PC-9 (cell line): ENCODE data around the gene CADM1. TPM values are rescaled to one million over a fixed set of nuclear protein-coding genes. Genes with fewer than 3 reads are reported as not detected.

ENCODE experiments used
- BruUV-seq: library from RNA; stranded (reverse); fragments of 400-500 nt; replicated peaks from 2 replicates; lab custom pipeline; 2021; lab: Mats Ljungman, UMichigan
- CTCF ChIA-PET: fragments of 300-600 bp; sonication (Branson Sonifier 250); formaldehyde crosslinking; loops from one replicate; lab custom pipeline; 2022; ENCODE audit warnings: antibody characterized with exemption; lab: Charles Lee
- POLR2A ChIA-PET: fragments of 300-600 bp; sonication (Branson Sonifier 250); formaldehyde crosslinking; loops from one replicate; lab custom pipeline; 2022; ENCODE audit warnings: antibody characterized with exemption; ENCODE audit not compliant: unreplicated experiment; lab: Charles Lee
- DNase-seq, 2 experiments: peaks; one replicate each; pipeline versions ENCODE4 v3.0.0 to v3.0.0-alpha.2; 2015 to 2022; ENCODE audit warnings: mixed read lengths in 1 of 2
- H2AFZ ChIP-seq: fragments of 200-600 bp; sonication (generic); 2 replicates; pipeline ENCODE4 v1.8.1; 2017; ENCODE audit warnings: antibody characterized with exemption
- H3F3A ChIP-seq: fragments of 200-600 bp; sonication (generic); 2 replicates; pipeline ENCODE4 v1.8.1; 2017; ENCODE audit warnings: antibody characterized with exemption, mild to moderate bottlenecking, low read depth; ENCODE audit not compliant: insufficient read depth
- H3K27ac ChIP-seq: fragments of 200-600 bp; sonication (generic); 2 replicates; pipeline ENCODE4 v1.6.1; 2016; ENCODE audit warnings: mixed run types
- H3K27me3 ChIP-seq: fragments of 200-600 bp; sonication (generic); 2 replicates; pipeline ENCODE4 v1.6.1; 2016; ENCODE audit warnings: low read depth, mixed run types; ENCODE audit not compliant: insufficient read depth
- H3K36me3 ChIP-seq: fragments of 200-600 bp; sonication (generic); 2 replicates; pipeline ENCODE4 v1.6.1; 2016; ENCODE audit warnings: low read depth, mixed run types
- H3K4me1 ChIP-seq: fragments of 200-600 bp; sonication (generic); replicated peaks from 2 replicates; pipeline ENCODE4 v1.6.1; 2016; ENCODE audit warnings: mixed run types; ENCODE audit not compliant: insufficient read depth
- H3K4me2 ChIP-seq: fragments of 200-600 bp; sonication (generic); 2 replicates; pipeline ENCODE4 v1.6.1; 2017; ENCODE audit warnings: mixed run types
- H3K4me3 ChIP-seq: fragments of 200-600 bp; sonication (generic); 2 replicates; pipeline ENCODE4 v1.6.1; 2016; ENCODE audit warnings: mixed run types
- H3K79me2 ChIP-seq: fragments of 200-600 bp; sonication (generic); 2 replicates; pipeline ENCODE4 v1.6.1; 2017; ENCODE audit warnings: low read depth, mixed run types
- H3K9me2 ChIP-seq: fragments of 200-600 bp; sonication (generic); 2 replicates; pipeline ENCODE4 v1.8.1; 2017; ENCODE audit warnings: mild to moderate bottlenecking; ENCODE audit not compliant: insufficient read depth
- H3K9me3 ChIP-seq: fragments of 200-600 bp; sonication (generic); 2 replicates; pipeline ENCODE4 v1.8.1; 2016; ENCODE audit warnings: low read depth; ENCODE audit not compliant: insufficient read depth
- H4K20me1 ChIP-seq: fragments of 200-600 bp; sonication (generic); 2 replicates; pipeline ENCODE4 v1.8.1; 2017; ENCODE audit not compliant: insufficient read depth
- EZH2 ChIP-seq: fragments of 200-600 bp; sonication (generic); IDR thresholded peaks from 2 replicates; pipeline ENCODE4 v1.8.0; 2017; ENCODE audit warnings: antibody characterized with exemption, low read depth
- intact Hi-C: fragments of 100-400 bp; cut with micrococcal nuclease; formaldehyde crosslinking; loops from one replicate; pipeline ENCODE4 v1.10.0; 2022; ENCODE audit not compliant: unreplicated experiment
- total RNA-seq: library from RNA; stranded (reverse); gene quantifications from 2 replicates; pipeline ENCODE4 v1.2.3, GENCODE V29; 2021
- TF ChIP-seq, protein P1 (sequence below): fragments of 200-600 bp; sonication (generic); conservative IDR thresholded peaks from 2 replicates; pipeline ENCODE4 v1.6.1; 2017; ENCODE audit warnings: mixed run types, antibody characterized with exemption, mild to moderate bottlenecking, moderate library complexity

Gene CADM1
- total RNA-seq, 1 experiment from 2014 or later = not detected

GRCh38 chr11:115199481-115200069, 304.6 kb downstream of the CADM1 start:
- Histone ChIP-seq H4K20me1 (no peaks in the 10 kb centered on the region), H3K4me2 (no peak overlapping the region), H3K9me2 (no peaks in the 10 kb centered on the region; the same call in 1 of the 2 replicates), H3K79me2 (no peaks in the 10 kb centered on the region), H2AFZ (no peak overlapping the region), H3K4me1 (no peaks in the 10 kb centered on the region), H3K27ac (no peak overlapping the region), H3K27me3 (peaks cover 34% of the 10 kb centered on the region), H3F3A (no peaks in the 10 kb centered on the region), H3K36me3 (no peaks in the 10 kb centered on the region), H3K4me3 (no peak overlapping the region), H3K9me3 (no peaks in the 10 kb centered on the region)
- POLR2A ChIA-PET = no interaction called here
- no peak for DNase-seq
- TF ChIP-seq, protein P1, sequence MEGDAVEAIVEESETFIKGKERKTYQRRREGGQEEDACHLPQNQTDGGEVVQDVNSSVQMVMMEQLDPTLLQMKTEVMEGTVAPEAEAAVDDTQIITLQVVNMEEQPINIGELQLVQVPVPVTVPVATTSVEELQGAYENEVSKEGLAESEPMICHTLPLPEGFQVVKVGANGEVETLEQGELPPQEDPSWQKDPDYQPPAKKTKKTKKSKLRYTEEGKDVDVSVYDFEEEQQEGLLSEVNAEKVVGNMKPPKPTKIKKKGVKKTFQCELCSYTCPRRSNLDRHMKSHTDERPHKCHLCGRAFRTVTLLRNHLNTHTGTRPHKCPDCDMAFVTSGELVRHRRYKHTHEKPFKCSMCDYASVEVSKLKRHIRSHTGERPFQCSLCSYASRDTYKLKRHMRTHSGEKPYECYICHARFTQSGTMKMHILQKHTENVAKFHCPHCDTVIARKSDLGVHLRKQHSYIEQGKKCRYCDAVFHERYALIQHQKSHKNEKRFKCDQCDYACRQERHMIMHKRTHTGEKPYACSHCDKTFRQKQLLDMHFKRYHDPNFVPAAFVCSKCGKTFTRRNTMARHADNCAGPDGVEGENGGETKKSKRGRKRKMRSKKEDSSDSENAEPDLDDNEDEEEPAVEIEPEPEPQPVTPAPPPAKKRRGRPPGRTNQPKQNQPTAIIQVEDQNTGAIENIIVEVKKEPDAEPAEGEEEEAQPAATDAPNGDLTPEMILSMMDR = no peak
- no peak for TF ChIP-seq EZH2
- BruUV-seq = no TSS peak
- CTCF ChIA-PET = no interaction called here
- intact Hi-C loops = no loop called here

DNA sequence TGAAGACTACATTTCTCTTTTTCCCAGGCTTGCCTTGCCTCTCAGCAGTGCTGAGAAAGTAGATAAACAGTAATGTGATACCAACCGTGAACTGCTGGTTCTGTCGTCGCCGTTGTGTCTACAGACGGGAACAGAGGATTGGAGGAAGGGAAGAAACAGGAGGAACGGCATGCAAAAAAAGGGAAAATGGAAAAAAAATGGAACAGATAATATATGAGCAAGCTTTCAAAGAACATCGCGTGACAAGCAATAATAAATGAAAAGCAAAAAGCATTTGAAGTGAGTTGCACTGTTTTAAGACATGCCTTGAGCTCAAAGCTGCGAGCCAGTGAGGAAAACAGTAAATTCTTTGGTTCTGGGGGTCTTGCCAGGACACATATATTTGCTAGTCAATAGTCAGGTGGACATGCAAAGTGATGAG, 305.9 kb downstream of the CADM1 start:
- intact Hi-C loops = no loop called here
- Histone ChIP-seq H3F3A (no peaks in the 10 kb centered on the region), H2AFZ (no peak overlapping the region), H3K27ac (no peak overlapping the region), H3K4me1 (no peaks in the 10 kb centered on the region), H3K9me2 (no peaks in the 10 kb centered on the region; the same call in 1 of the 2 replicates), H3K4me3 (no peak overlapping the region), H3K4me2 (no peak overlapping the region), H4K20me1 (no peaks in the 10 kb centered on the region), H3K36me3 (no peaks in the 10 kb centered on the region), H3K27me3 (peaks cover 42% of the 10 kb centered on the region), H3K79me2 (no peaks in the 10 kb centered on the region), H3K9me3 (no peaks in the 10 kb centered on the region)
- TF ChIP-seq EZH2 = no peak
- TF ChIP-seq, protein P1 = no peak
- POLR2A ChIA-PET = no interaction called here
- CTCF ChIA-PET = no interaction called here
- no TSS peak for BruUV-seq
- no peak for DNase-seq

- H2AFZ ChIP-seq = no peak overlapping the region
- H3K79me2 ChIP-seq = no peaks in the 10 kb centered on the region
- H3K9me2 ChIP-seq = no peaks in the 10 kb centered on the region; the same call in 1 of the 2 replicates
- no peaks in the 10 kb centered on the region for H3K4me1 ChIP-seq
- H3K27ac ChIP-seq = no peak overlapping the region
- H3K36me3 ChIP-seq = no peaks in the 10 kb centered on the region
- intact Hi-C loops = no loop called here
- CTCF ChIA-PET = no interaction called here
- no peaks in the 10 kb centered on the region for H4K20me1 ChIP-seq
- no peak overlapping the region for H3K4me2 ChIP-seq
- no peaks in the 10 kb centered on the region for H3F3A ChIP-seq
- POLR2A ChIA-PET = no interaction called here
- TF ChIP-seq EZH2 = no peak
- TF ChIP-seq, protein P1 = no peak
- no peak for DNase-seq
- H3K4me3 ChIP-seq = no peak overlapping the region
- peaks cover 42% of the 10 kb centered on the region for H3K27me3 ChIP-seq
- no TSS peak for BruUV-seq
- H3K9me3 ChIP-seq = no peaks in the 10 kb centered on the region
Measured at GRCh38 chr11:115197433-115197832, 306.8 kb downstream of the CADM1 start.
